ENCODE measurements around the gene FBXW11.

The FBXW11 gene

GRCh38 chr5:171865471-171865870 is 141.0 kb downstream of the FBXW11 start:
- no peak for DNase-seq (ENCODE audit: low read depth)

- peak; percentile 80 for DNase-seq (ENCODE audit: low read depth)
Observed at GRCh38 chr5:171863935-171864334, 142.5 kb downstream of the FBXW11 start.

- no peak for DNase-seq (ENCODE audit: low read depth)
Observed at GRCh38 chr5:171862624-171863023, 143.8 kb downstream of the FBXW11 start.

- no peak for DNase-seq (ENCODE audit: low read depth)
Observed at GRCh38 chr5:171861381-171861780, 145.1 kb downstream of the FBXW11 start.

GRCh38 chr5:171858303-171858702 is 148.1 kb downstream of the FBXW11 start:
- DNase-seq (ENCODE audit: low read depth) = peak; percentile 57

- DNase-seq (ENCODE audit: low read depth) = no peak
Observed at GRCh38 chr5:171857489-171857876, 149.0 kb downstream of the FBXW11 start.

- no peak for DNase-seq (ENCODE audit: low read depth)
Observed at GRCh38 chr5:171855798-171856763, 150.4 kb downstream of the FBXW11 start.

- no peak for DNase-seq (ENCODE audit: low read depth)
Observed at GRCh38 chr5:171855265-171855664, 151.2 kb downstream of the FBXW11 start.

- peak; percentile 16 for DNase-seq (ENCODE audit: low read depth)
Observed at GRCh38 chr5:171852255-171852681, 154.2 kb downstream of the FBXW11 start.

- no peak for DNase-seq (ENCODE audit: low read depth)
Observed at GRCh38 chr5:171851251-171851650, 155.2 kb downstream of the FBXW11 start.

GRCh38 chr5:171850324-171850947 is 156.0 kb downstream of the FBXW11 start:
- DNase-seq (ENCODE audit: low read depth) = peak; percentile 52

- DNase-seq (ENCODE audit: low read depth) = no peak
Observed at GRCh38 chr5:171849585-171850323, 156.7 kb downstream of the FBXW11 start.

- no peak for DNase-seq (ENCODE audit: low read depth)
Observed at GRCh38 chr5:171848911-171849520, 157.4 kb downstream of the FBXW11 start.

GRCh38 chr5:171848486-171848885 is 158.0 kb downstream of the FBXW11 start:
- DNase-seq (ENCODE audit: low read depth) = no peak

GRCh38 chr5:171848006-171848405 is 158.4 kb downstream of the FBXW11 start:
- DNase-seq (ENCODE audit: low read depth) = no peak

GRCh38 chr5:171847026-171847425 is 159.4 kb downstream of the FBXW11 start:
- no peak for DNase-seq (ENCODE audit: low read depth)

GRCh38 chr5:171846323-171846722 is 160.1 kb downstream of the FBXW11 start:
- no peak for DNase-seq (ENCODE audit: low read depth)

GRCh38 chr5:171845857-171846256 is 160.6 kb downstream of the FBXW11 start:
- DNase-seq (ENCODE audit: low read depth) = peak; percentile 48

- DNase-seq (ENCODE audit: low read depth) = no peak
Observed at GRCh38 chr5:171845040-171845630, 161.3 kb downstream of the FBXW11 start.

- DNase-seq (ENCODE audit: low read depth) = no peak
Observed at GRCh38 chr5:171842777-171843328, 163.6 kb downstream of the FBXW11 start.
